ENCODE results near the gene SOCS2.
"Not testable (repeated sequence)": the region's sequence is repeated elsewhere in the genome, so short reads cannot be mapped to it uniquely, and the experiment has no call there.

SOCS2 gene, protein sequence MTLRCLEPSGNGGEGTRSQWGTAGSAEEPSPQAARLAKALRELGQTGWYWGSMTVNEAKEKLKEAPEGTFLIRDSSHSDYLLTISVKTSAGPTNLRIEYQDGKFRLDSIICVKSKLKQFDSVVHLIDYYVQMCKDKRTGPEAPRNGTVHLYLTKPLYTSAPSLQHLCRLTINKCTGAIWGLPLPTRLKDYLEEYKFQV

DNA sequence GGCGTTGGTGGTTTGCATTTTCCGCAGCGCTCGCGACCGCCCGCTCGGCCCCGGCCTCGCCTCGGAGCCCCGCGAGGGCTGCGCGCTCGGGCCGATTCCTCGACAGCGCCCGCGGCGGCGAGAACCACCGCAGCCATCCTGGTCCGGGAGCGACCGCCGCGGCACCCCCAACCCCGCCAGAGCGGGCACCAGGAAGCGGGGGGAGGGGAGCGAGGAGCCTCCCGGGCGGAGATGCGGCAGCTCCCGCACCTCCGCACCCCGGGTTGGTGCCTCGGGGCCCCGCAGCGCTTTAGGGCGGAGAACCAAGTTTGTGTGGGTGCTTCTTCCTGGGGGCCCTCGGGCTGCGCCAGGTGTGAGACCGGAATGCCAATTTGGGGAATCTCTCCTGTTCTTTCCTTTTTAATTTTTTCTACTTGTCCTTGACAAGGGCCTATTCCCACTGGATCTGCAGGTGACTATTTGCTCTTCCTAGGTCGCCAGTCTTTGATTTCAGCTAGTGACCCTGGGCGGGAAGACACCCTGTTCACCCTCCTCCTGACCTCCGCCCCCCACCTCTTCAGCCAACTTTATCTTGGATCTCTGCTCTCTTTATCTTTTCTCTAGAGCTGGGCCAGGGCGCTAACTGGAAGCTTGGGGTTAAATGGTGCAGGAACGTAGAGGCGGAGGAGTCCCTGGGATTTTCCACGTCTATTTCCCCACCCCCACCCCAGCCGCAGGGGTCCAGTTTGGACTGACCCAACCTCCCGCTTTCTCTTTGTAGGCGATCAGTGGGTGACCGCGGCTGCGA, at the start of gene SOCS2:
Gene SOCS2 (plus strand): TSS at position 751 of the 787 bp plus-strand sequence. CDS start 223 bp downstream, outside the sequence.
- DNase-seq (ENCODE audit: low read depth in 2 of 2) = no peak

DNA sequence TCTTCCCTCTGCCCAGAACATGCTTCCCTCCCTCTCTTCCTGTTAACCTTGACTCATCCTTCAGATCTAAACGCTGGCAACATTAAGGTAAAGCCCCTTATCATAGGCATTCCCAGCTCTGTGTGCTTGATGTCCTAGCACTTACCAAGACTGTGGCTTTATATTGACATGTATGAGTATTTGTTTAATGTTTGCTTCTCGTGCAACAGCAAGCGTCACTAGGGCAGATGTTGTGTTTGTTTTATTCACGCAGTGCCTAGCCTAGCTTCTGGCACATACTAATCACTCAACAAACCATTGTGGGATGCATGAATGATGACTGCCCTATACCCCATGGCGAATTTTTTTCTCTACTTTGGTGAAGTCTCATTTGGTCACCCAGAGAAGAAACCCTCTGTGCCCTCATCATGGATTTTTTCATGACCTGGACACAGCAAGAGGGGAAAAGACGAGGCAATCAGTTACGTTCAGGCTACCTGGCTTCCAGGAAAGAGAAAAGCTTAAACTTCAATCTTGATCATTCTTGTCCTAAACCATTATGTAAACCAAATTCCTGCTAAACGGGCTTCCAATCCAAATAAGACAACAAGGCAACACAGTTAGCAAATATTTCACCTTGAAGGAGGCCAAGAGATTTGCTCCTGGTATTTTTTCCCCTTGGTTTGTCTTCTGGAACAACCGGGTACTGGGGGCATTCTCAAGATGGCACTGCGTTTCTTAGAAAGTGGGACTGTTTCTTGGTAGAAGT, 47.9 kb upstream of the SOCS2 start:
- no peak for DNase-seq (ENCODE audit: low read depth in 2 of 2)

DNA sequence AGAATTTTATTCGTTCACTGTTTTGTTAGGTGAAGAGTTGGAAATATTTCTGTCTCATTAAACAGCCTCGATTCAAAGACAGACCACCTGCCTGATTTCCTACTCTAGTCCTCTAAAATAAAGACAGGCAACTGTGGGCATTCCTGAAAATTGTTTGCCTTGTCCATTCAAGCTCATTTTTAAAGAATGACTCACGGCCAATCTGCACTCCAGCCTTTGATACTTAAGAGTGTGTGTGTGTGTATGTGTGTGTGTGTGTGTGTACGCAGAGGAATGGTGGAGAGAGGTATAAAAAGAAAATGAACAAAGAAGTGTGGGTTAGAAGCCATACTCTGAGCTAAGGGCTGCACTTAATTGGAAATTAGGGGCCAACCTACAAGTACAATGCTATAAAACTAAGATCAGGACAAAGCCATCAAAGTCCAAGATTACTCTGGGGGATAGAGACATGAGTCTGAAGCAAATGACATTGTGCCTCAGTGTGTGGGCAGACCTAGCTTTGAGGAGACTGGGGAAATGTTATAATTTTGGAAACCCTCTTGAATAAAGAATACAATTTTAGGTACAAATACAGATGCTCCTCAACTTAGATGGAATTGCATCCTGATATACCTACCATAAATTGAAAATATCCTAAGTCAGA, 45.6 kb upstream of the SOCS2 start:
- no peak for DNase-seq (ENCODE audit: low read depth in 2 of 2)

DNA sequence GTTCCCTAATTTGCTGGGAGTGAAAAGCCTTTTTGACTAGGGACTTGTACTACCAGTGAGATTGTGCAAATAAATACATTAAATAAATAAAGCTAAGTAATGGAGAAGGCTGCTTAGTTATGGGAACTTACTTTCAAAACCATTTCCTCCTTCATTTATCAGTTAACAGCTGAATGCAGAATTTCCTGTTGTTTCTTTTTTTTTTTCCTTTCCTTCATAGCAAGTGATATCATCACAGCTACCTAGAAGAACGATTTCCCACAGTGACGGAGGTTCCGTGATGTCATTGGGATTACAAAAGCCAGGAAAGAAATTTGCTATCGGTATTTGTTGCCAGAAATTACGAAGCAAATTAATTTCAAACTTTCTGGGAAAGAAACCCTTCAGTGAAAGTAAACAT, 42.1 kb upstream of the SOCS2 start:
- DNase-seq (ENCODE audit: low read depth in 2 of 2) = no peak

DNA sequence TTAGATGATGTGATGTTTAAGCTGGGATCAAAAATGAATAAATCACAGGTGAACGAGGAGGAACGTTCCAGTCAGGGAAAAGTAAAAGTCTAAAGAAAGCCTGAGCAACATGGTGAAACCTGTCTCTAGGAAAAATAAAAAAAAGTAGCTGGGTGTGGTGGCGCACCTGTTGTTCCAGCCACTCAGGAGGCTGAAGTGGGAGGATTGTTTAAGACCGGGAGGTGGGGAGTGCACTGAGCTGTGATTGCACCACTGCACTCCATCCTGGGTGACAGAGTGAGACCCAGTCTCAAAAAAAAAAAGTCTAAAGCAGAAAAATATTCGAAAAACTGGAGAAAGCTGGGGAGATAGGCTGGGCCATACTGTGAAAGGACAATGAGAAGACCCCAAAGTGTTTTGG, 39.2 kb upstream of the SOCS2 start:
- DNase-seq (ENCODE audit: low read depth in 2 of 2) = no peak

DNA sequence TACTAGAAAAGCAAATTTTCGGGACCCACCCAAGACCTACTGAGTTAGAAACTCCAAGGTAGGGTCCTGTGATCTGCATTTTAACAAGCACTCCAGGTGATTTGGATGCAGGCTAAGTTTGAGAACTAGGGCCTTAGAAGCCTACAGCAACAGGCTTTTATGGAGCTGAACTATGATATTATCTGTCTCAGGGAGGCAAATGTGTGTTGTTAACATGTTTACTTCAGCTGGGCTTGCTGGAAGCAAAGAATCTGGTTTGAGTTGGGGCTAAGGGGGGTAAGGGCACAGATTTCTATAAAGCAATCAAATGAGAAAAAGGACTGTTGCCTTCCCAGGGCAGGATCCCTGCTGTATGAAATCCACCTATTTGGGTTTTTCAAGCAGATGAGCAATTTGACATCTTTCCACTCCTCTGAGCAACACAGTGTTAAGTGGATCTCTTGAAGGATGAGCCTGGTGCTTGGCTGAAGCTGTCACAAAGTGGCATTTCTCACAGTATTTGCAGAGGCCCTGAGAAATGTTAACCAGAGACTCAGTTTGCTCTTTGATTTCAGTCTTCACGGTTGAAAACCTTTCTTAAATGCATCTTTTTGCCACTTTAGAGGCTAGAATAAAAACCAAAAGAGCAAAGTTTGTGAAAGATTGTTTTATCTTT, 36.2 kb upstream of the SOCS2 start:
- no peak for DNase-seq (ENCODE audit: low read depth in 2 of 2)

DNA sequence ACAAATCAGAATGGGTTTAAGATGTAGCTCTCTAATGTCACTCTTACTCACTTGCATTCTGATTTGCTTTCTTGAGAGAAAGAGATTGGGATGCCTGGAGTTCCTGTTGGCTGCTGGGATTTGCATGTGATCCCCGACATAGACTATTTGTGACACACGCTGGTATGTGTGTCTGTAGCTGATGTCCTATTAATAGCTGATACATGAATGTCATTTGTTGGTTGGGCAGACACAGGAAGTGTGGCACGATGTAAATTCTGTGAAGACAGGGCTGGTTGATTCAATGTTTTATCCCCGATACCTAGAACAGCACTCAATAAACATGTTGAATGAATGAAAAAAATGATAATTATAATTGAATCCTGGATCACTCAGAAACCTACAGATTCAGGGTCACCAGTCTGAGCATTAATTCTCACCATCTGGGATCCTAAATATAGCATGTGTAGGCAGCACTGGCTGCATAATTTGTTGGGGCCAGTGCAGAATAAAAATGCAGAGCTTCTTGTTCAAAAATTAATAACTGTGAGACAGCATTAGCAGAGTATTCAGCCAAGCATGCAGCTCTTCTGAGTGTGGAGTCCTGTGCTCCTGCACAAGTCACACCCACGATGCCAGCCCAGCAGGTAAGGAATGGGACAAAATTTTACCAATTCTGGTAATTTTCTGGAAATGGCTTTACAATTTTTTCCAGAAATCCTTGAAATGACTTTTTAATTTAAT, 35.5 kb upstream of the SOCS2 start:
- DNase-seq (ENCODE audit: low read depth in 2 of 2) = no peak

DNA sequence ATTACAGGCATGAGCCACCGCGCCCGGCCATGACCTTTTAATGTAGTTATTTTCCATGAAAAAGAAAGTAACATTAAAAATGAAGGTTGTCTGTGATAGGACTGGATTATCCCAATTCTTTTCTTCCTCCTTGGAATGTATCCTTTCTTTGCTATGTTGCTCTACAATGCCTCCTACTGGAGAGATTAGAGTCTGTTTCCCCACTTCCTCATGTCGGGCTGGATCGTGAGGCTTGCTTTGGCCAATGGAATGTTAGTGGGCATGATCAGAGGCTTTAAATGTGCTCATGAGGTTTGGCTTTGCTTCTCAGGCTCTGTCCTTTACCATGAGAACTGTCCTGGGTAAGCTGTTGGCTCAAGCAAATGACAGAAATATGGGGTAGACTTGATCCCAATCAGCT, 34.7 kb upstream of the SOCS2 start:
- DNase-seq (ENCODE audit: low read depth in 2 of 2) = no peak

DNA sequence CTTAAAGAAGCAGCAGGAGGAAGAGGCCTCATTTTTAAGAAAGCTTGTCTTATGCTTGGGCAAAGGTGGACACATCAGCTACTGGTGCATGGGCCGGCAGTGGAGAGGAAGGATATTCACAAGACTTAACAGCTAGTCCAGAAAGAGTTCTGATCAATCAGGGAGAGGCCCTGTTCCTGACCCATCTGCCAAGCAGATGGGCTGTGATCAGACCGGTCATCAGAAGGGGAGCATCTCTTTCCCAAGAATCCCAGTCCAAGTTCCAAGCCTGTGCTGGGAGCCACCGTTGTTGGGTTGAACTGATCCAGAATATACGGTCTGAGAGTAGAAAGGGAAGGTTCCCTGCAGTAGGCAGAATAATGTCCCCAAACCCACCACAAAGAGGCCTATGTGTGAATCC, 32.7 kb upstream of the SOCS2 start:
- no peak for DNase-seq (ENCODE audit: low read depth in 2 of 2)

DNA sequence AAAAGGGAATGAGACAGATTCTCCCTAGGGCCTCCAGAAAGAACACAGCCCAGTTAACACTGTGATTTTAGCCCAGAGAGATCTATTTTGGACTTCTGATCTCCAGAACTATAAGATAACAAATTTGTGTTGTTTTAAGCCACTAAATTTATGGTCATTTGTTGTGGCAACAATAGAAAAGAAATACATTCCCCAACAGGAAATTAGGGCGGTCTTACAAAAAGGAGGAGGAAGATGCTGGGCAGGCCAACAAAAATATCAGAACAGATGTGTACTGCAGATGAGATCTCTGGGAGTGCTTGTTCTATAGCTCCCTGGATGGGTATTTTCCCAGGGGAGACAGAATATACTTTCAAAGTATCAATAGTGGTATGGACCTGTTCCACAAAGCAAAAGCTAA, 32.0 kb upstream of the SOCS2 start:
- DNase-seq (ENCODE audit: low read depth in 2 of 2) = no peak

DNA sequence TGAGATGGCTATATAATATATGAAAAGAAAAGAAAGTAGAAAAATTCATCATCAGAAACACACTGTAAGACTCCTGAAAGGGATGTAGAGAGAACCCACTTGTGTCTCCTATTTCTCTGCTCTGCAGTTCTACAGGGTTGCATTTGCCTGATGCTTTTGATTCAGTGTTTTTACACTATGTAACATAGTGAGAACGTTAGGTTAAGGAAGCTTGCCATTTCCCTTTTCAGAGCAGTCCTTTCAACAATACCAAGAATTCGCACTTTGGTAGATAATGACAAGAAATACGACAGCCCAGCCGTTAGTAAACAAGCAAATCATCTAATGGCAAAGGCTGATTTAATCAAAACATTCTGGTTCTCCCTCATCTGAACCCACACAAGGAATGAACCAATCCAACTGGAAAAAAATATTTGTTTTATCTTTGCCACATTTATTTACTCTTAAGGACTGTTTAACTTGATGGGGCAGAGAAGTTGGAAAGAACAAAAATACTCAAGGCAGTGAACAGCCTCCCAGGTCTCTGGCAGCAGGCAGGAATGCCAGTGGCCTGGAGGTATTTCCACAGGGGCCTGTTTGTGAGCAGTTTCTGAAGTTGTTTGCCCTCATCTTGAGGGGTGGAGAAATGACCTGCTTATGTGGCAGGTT, 30.8 kb upstream of the SOCS2 start:
- no peak for DNase-seq (ENCODE audit: low read depth in 2 of 2)

DNA sequence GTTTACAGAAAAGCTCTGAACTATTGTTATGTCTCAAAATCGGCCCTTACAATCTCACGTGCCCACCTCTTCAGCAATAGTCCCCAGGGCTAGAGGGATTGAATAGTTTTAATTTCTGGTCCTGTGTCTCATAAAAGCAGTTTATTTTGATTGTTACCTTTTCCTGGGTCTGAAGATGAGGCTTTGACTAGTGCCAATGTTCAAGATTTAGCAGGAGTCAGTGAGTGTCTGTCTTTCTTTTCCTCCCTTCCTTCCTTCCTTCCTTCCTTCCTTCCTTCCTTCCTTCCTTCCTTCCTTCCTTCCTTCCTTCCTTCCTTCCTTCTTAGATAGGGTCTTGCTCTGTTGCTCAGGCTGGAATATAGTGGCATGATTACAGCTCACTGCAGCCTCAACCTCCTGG, 24.7 kb upstream of the SOCS2 start:
- DNase-seq (ENCODE audit: low read depth in 2 of 2) = no peak

DNA sequence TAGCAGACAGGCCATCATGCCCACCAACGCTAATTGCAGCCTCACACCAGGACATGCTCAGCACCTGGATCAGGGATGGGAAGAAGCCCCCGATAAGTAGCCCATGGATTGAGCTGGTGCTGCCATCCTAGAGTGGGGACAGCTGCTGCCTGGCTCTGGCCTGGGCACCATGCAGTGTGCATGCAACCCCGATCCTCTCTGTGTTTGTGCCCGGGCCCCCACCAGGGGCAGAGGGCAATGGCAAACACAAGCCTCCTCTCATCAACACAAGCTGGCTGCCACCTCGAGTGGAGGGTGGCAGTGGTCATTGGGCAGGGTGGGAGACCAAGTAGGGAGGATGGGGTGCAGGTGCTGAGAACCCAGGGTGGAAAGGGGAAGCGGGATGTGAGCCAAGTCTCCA, 23.3 kb upstream of the SOCS2 start:
- DNase-seq (ENCODE audit: low read depth in 2 of 2) = no peak

DNA sequence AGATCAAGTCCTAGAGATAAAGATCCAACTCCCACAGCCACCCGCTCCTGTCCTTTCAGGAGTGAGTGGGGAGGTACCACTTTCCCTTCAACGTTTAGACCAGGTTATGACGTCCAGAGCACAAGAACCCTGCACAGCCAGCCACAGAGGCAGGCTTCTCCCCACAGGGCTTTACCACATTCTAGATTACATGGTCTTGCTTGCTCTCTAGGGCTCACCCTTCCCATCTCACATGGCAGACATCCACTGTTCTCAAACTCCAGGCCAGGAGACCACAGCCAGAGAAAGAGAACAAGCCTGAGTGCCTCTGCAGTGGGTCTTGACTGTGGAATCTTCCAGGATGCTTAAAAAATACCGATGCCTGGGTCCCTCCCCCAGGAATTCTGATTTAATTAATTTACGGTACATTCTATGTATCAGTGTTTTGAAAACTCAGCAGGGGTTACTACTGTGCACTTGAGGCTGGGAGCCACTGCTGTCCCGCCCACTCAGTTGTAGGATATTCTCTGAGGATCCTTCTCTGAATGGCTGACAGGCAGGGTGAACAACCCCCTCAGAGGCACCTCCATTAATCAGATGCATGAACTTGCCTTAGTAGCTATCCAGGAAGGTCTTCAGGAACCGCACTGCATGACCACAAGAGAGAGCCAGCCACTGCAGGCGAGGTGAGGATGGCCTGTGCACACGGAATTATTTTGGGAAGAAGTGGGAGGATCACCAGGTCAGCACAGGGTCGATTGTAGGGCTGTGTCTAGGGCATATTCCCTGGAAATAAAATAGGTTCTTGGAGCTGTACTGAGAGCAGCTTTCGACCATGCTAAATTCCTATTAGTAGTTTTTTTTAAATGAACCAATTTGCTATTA, 21.5 kb upstream of the SOCS2 start:
- DNase-seq (ENCODE audit: low read depth in 2 of 2) = no peak

DNA sequence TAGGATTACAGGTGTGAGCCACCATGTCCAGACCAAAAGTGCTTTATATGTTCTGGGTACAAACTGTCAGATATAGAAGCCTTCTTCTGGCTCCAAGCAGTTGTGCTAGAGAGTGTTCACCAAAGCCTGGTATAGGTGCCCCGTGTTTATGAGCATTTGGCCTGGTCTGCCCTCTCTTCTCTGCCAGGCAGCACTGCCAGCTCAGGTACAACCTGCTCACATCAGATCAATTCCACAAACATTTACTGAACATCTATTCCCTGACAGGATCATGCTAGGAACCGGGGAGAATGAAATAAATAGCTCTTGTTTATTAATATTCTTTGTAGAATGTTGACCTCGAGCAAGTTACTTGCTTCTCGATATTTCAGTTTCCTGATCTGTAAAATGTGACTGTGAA, 20.0 kb upstream of the SOCS2 start:
- no peak for DNase-seq (ENCODE audit: low read depth in 2 of 2)

DNA sequence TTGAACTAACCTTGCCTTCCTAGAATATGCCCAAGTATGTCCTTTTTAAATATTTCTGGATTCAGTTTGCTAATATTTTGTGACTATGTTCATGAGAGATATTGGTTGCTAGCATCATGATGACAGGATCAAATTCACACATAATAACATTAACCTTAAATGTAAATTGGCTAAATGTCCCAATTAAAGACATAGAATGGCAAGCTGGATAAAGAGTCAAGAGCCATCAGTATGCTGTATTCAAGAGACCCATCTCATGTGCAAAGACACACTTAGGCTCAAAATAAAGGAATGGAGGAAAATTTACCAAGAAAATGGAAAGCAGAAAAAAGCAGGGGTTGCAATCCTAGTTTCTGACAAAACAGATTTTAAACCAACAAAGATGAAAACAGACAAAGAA, 14.6 kb upstream of the SOCS2 start:
- not testable (repeated sequence) for DNase-seq (ENCODE audit: low read depth in 2 of 2)

DNA sequence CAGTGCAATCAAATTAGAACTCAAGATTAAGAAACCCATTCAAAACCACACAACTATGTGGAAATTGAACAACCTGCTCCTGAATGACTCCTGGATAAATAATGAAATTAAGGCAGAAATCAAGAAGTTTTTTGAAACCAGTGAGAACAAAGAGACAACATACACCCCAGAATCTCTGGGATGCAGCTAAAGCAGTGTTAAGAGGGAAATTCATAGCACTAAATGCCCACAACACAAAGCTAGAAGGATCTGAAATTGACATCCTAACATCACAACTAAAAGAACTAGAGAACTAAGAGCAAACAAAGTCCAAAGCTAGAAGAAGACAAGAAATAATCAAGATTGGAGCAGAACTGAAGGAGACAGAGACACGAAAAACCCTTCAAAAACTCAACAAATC, 13.8 kb upstream of the SOCS2 start:
- not testable (repeated sequence) for DNase-seq (ENCODE audit: low read depth in 2 of 2)

DNA sequence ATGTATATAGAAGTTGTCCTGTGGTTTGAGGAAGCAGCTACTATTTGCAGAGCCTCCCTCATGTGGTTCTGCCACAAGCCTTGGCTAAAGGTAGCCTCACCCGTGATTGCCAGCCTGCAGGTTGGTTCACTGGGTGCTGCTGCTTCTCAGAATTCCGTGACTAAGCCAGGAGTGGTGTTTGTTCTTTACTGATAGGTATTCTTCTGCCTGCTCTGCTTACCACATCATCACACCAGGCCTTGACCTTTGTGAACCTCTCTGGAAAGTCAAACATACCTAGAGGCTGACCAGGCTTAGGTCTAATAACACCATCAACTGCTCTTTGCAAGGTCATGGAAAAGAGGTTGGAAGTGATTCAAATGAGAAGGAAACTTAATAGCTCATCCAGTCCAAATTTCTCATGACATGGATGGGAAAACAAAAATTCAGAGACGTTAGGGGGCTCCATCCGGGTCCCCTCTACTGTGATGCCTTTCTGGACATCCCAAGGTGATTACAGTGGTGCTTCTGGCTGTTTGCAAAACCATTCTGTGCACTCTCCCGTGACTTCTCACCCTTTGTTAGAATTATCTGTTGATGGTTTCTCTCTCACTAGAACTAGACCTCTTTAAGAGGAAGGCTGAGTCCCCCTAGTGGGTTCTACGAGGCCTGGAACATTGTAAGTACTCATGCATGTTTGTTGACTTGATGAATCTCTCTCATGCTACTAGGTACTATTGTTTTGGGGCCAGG, 8.5 kb upstream of the SOCS2 start:
- no peak for DNase-seq (ENCODE audit: low read depth in 2 of 2)

DNA sequence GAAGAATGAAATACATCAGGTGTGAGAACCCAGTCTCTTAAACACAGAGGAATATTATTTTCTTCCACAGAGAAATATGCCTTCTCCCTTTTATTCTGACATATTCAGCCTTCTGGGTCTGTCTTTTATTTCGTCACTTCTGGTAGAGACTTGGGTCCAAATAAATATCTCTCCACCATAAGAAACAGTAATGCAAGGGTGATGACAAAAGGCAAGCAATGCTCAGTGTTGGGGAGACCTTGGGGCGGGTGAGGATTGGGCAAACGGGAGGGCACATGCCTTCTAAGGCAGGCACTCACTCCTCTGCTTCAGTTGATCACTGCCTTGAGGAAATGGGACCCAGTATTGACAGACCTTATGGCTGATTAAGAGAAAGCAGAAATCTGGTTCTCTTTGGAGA, 6.7 kb upstream of the SOCS2 start:
- no peak for DNase-seq (ENCODE audit: low read depth in 2 of 2)

Measured in stimulated activated CD8-positive, alpha-beta memory T cell treated with anti-CD3 and anti-CD28 coated beads, Interleukin-2, amount 100 ng/mL, for 48 hours (primary cell).